BJ (cell line): ENCODE measurements around the gene SIX1. TPM values are rescaled to one million over a fixed set of nuclear protein-coding genes. Genes with fewer than 3 reads are reported as not detected.

Experiments used
- CTCF ChIA-PET: fragments of 350-600 bp; formaldehyde crosslinking; extraction: SDS; loops from one replicate; lab custom pipeline; 2021; ENCODE audit warnings: antibody characterized with exemption, inconsistent platforms; lab: Yijun Ruan, JAX
- POLR2A ChIA-PET: fragments of 300-600 bp; sonication (Branson Sonifier 250); formaldehyde crosslinking; extraction: SDS; loops from one replicate; lab custom pipeline; 2021; ENCODE audit warnings: antibody characterized with exemption; lab: Charles Lee
- DNase-seq: peaks from one replicate; pipeline ENCODE4 v3.0.0-alpha.2; 2011; ENCODE audit warnings: low read depth
- H3K27me3 ChIP-seq: 2 replicates; pipeline ENCODE4 v1.6.0; 2011; ENCODE audit warnings: low read length; ENCODE audit not compliant: control insufficient read depth, insufficient read depth
- H3K36me3 ChIP-seq: 2 replicates; pipeline ENCODE4 v1.5.1; 2011; ENCODE audit warnings: low read length; ENCODE audit not compliant: control insufficient read depth, insufficient read depth
- H3K4me3 ChIP-seq: 2 replicates; pipeline ENCODE4 v1.5.1; 2011; ENCODE audit warnings: low read depth, mild to moderate bottlenecking, control low read depth, low read length
- polyA minus RNA-seq: library from RNA; depleted of rRNA, polyadenylated mRNA; stranded (reverse); fragments of >200 nt; gene quantifications from 2 replicates; pipeline ENCODE4 v1.2.3, GENCODE V29; 2011; rRNA and poly(A)+ RNA removed
- polyA plus RNA-seq: library from polyadenylated mRNA; depleted of rRNA; stranded (reverse); fragments of >200 nt; gene quantifications from 2 replicates; pipeline ENCODE4 v1.2.3, GENCODE V29; 2011; rRNA removed
- TF ChIP-seq, protein P1 (sequence below): IDR thresholded peaks from 2 replicates; pipeline ENCODE4 v1.5.1; 2011; ENCODE audit warnings: low read depth, mild to moderate bottlenecking, control low read depth, inconsistent platforms, low read length, moderate library complexity; ENCODE audit not compliant: insufficient read depth

The SIX1 gene
- polyA plus RNA-seq (3.2 and 6.1 TPM in 2 replicates), polyA minus RNA-seq (3.7 and 4.8 TPM in 2 replicates)

DNA sequence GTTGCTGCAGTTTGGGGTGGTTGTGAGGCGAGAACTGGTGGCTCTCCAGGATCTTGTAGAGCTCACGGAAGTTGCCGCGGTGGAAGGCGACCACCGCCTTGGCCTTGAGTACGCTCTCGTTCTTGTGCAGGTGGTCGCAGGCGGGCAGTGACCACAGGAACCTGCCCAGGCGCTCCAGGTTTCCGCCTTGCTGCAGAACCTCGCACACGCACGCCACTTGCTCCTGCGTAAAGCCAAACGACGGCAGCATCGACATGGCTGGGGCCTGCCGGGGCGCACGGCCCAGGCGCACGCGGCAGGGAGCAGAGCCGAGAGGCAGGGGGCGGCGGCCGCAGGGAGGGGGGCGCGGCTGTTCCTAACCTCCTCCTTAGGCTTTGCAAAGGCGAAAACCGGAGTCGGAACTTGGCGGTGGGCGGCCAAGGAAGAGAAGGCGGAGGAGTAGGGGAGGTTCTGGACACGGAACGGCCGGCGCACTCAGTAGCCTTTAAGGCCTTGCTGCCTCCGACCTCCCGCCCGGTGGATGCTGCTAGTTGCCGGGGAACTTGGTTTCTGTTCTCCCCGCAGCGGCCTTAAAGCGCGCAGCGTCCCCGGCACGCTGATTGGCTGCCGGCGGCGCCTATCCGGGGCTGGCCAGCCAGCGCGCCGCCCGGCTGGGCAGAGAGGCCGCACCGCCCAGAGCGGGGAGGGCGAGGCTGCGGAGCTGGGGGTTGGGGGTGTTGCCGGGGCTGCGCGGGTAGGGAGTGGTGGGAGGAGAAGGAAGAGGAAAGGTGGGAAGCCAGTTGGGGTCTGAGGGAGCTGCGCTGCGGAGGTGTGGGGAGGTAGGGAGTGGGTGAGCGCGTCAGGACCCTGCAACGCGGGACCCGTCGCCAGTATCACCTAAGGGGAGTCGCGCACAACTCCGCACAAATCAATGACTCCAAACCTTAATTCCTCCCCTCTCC is at the start of gene SIX1:
Gene SIX1, minus strand, starts transcription at position 544 of the 941 bp plus-strand sequence. Its CDS starts 288 bp downstream, at position 256.
- Histone ChIP-seq H3K36me3 (peaks cover 3% of the 10 kb centered on the region), H3K27me3 (peaks cover 4% of the 10 kb centered on the region), H3K4me3 (peak within 1 kb of the TSS; percentile 82)
- ChIA-PET CTCF (interaction anchor here (0.6 to 1.4 kb wide), 2 partner anchors 24 to 343 kb away, joined by 3 to 7 read pairs; no protein-coding TSS in a partner anchor), POLR2A (interaction anchor here (0.6 kb wide), 2 partner anchors 84 to 548 kb away, joined by 3 read pairs; no protein-coding TSS in a partner anchor)
- peak; percentile 56 for DNase-seq
- TF ChIP-seq, protein P1, sequence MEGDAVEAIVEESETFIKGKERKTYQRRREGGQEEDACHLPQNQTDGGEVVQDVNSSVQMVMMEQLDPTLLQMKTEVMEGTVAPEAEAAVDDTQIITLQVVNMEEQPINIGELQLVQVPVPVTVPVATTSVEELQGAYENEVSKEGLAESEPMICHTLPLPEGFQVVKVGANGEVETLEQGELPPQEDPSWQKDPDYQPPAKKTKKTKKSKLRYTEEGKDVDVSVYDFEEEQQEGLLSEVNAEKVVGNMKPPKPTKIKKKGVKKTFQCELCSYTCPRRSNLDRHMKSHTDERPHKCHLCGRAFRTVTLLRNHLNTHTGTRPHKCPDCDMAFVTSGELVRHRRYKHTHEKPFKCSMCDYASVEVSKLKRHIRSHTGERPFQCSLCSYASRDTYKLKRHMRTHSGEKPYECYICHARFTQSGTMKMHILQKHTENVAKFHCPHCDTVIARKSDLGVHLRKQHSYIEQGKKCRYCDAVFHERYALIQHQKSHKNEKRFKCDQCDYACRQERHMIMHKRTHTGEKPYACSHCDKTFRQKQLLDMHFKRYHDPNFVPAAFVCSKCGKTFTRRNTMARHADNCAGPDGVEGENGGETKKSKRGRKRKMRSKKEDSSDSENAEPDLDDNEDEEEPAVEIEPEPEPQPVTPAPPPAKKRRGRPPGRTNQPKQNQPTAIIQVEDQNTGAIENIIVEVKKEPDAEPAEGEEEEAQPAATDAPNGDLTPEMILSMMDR, result no peak

DNA sequence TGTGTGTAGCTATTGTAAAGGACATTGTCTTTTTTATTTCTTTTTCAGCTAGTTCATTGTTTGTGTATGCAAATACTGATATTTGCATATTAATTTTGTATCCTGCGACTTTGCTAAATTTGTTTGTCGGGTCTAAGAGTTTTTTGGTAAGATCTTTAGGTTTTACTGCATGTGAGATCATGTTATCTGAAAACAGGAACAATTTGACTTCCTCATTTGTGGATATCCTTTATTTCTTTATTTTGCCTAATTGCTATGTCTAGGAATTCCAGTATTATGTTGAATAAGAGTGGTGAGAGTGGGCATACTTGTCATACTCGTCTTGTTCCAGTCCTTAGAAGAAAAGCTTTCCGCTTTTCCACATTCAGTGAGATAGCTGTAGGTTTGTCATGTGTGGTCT is 46.0 kb upstream of the SIX1 start:
- ChIA-PET POLR2A (no interaction called here), CTCF (no interaction called here)
- Histone ChIP-seq H3K36me3 (no peaks in the 10 kb centered on the region), H3K27me3 (no peaks in the 10 kb centered on the region), H3K4me3 (no peak overlapping the region)
- TF ChIP-seq, protein P1, result no peak
- DNase-seq, result no peak

DNA sequence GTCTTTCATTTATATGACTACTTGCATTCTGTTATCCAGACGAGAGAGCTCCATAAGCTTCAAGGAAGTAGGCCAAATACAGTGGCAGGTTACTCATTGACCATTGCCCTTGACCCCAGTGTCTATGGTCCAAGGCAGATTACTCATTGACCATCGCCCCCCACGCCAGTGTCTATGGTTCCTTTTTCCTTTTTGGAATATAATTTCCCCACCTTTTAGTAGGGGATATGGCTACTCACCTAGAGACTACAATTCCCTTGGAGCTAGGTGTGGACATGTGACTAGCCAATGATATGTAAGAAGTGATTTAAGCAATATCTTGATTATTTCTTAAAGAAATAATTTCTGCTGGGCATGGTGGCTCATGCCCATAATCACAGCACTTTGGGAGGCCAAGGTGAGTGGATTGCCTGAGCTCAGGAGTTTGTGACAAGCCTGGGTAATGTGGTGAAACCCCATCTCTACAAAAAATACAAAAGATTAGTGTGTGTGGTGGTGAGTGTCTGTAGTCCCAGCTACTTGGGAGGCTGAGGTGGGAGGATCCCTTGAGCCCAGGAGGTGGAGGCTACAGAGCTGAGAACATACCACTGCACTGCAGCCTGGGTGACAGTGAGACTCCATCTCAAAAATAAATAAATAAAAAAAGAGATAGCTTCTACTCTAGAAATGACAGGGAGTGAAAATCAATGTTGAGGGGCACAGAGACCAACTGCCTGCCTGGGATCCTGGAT is 42.3 kb upstream of the SIX1 start:
- no peak for DNase-seq
- H3K36me3 ChIP-seq, result no peaks in the 10 kb centered on the region
- TF ChIP-seq, protein P1, result no peak
- no peaks in the 10 kb centered on the region for H3K27me3 ChIP-seq
- no peak overlapping the region for H3K4me3 ChIP-seq
- ChIA-PET CTCF (interaction anchor here (0.9 kb wide), 1 partner anchor 10 kb away, joined by 4 read pairs; no protein-coding TSS in a partner anchor), POLR2A (no interaction called here)

DNA sequence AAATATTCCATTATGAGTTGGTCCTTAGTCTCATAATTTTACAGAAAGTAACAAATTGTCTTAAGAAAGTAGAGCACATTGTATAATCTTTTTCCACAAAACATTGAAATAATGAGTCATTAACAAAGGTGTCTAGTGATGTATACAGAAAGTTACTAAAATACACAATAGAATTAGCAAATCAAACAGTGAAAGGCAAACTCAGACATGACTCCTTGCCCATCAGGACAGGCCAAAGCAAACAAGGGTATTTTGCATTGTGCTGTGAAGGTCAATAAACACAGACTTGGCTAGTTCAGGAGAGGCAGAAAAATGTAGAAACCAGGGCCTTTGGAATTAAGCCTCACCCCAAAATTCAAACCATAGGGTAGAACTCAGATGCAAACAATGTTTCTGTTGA is 37.6 kb upstream of the SIX1 start:
- ChIA-PET CTCF (no interaction called here), POLR2A (no interaction called here)

More for the DNA sequence above, 37.6 kb upstream of the SIX1 start:
- H3K4me3 ChIP-seq, result no peak overlapping the region
- TF ChIP-seq, protein P1, result no peak
- DNase-seq, result no peak
- H3K27me3 ChIP-seq, result no peaks in the 10 kb centered on the region
- H3K36me3 ChIP-seq, result no peaks in the 10 kb centered on the region
